ENCODE data around the gene BNC2. TPM values are rescaled to one million over a fixed set of nuclear protein-coding genes. Genes with fewer than 3 reads are reported as not detected.
"Not testable (repeated sequence)": the region's sequence is repeated elsewhere in the genome, so short reads cannot be mapped to it uniquely, and the experiment has no call there.

Gene BNC2
- total RNA-seq, 1 experiment from 2014 or later, result 2.9 TPM

GRCh38 chr9:16442622-16443021 is 427.8 kb downstream of the BNC2 start:
- Histone ChIP-seq H3K79me2 (ENCODE audit: low read depth) (no peaks in the 10 kb centered on the region), H4K20me1 (ENCODE audit: insufficient read depth) (no peaks in the 10 kb centered on the region), H2AFZ (0 out of 2 replicates have a peak overlapping the region, but pooled peaks have one; percentile 58), H3K27ac (peak overlapping the region; percentile 66), H3K4me1 (replicated peaks; ENCODE audit: insufficient read depth) (peaks cover 27% of the 10 kb centered on the region), H3K27me3 (ENCODE audit: insufficient read depth, low read depth) (no peaks in the 10 kb centered on the region), H3K9me3 (ENCODE audit: insufficient read depth, low read depth) (0 out of 2 replicates have a peak, but pooled peaks cover 3% of the 10 kb centered on the region), H3K4me2 (peak overlapping the region; percentile 64), H3F3A (ENCODE audit: insufficient read depth, low read depth) (no peaks in the 10 kb centered on the region; the same call in 1 of the 2 replicates), H3K36me3 (ENCODE audit: low read depth) (no peaks in the 10 kb centered on the region), H3K9me2 (ENCODE audit: insufficient read depth) (no peaks in the 10 kb centered on the region), H3K4me3 (0 out of 2 replicates have a peak overlapping the region, but pooled peaks have one; percentile 15)
- intact Hi-C loops (cut with micrococcal nuclease; ENCODE audit: unreplicated experiment), result no loop called here
- POLR2A ChIA-PET (ENCODE audit: unreplicated experiment), result interaction anchor here (0.7 kb wide), 1 partner anchor 17 kb away, joined by 23 read pairs; no protein-coding TSS in a partner anchor
- BruUV-seq (replicated peaks), result no TSS peak
- peak; percentile 60 to 76 for DNase-seq
- CTCF ChIA-PET, result no interaction called here
- TF ChIP-seq EZH2 (IDR thresholded peaks at IDR 0.05; ENCODE audit: low read depth), result no peak
- TF ChIP-seq CTCF (conservative IDR thresholded peaks at IDR 0.05), result no peak

DNA sequence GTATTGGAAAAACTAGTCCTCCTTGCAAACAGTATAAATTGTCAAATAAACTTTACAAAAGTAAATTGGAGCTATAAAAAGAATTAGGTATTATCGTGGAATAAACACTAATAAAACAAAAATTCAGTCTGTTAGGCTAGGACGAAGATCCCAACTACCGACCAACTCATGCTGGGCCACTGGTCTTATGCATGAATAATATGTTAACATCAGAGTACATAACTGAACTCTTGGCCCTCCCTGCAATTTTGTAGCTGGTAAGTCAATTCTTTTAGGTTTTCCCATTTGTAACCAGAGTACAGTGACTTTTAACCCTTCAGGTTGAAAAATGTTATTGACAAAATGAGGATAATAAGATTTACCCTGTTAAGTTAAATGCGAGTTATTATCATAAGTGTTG is 428.7 kb downstream of the BNC2 start:
- intact Hi-C loops (cut with micrococcal nuclease; ENCODE audit: unreplicated experiment), result no loop called here
- CTCF ChIA-PET, result no interaction called here
- DNase-seq, result no peak
- Histone ChIP-seq H2AFZ (no peak overlapping the region), H3K9me2 (ENCODE audit: insufficient read depth) (no peaks in the 10 kb centered on the region), H3F3A (ENCODE audit: insufficient read depth, low read depth) (no peaks in the 10 kb centered on the region; the same call in 1 of the 2 replicates), H3K9me3 (ENCODE audit: insufficient read depth, low read depth) (0 out of 2 replicates have a peak, but pooled peaks cover 3% of the 10 kb centered on the region), H3K36me3 (ENCODE audit: low read depth) (no peaks in the 10 kb centered on the region), H3K27ac (peak overlapping the region; percentile 66), H3K4me2 (no peak overlapping the region), H3K79me2 (ENCODE audit: low read depth) (no peaks in the 10 kb centered on the region), H3K27me3 (ENCODE audit: insufficient read depth, low read depth) (no peaks in the 10 kb centered on the region), H3K4me3 (no peak overlapping the region), H4K20me1 (ENCODE audit: insufficient read depth) (no peaks in the 10 kb centered on the region), H3K4me1 (replicated peaks; ENCODE audit: insufficient read depth) (peaks cover 27% of the 10 kb centered on the region)
- POLR2A ChIA-PET (ENCODE audit: unreplicated experiment), result no interaction called here
- TF ChIP-seq CTCF (conservative IDR thresholded peaks at IDR 0.05), result no peak
- no peak for TF ChIP-seq EZH2 (IDR thresholded peaks at IDR 0.05; ENCODE audit: low read depth)
- no TSS peak for BruUV-seq (replicated peaks)

DNA sequence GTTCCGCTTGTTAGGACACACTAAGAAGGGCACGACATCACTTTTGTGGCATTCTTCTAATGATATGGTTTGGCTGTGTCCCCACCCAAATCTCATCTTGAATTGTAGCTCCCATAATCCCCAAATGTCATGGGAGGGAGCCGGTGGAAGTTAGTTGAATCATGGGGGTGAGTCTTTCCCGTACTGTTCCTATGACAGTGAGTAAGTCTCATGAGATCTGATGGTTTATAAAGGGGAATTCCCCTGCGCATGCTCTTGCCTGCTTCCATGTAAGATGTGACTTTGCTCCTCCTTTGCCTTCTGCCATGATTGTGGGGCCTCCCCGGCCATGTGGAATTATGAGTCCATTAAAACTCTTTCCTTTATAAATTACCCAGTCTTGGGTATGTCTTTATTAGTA is 431.6 kb downstream of the BNC2 start:
- BruUV-seq (replicated peaks); H3K4me2 ChIP-seq; H3K9me2 ChIP-seq (ENCODE audit: insufficient read depth); DNase-seq; H4K20me1 ChIP-seq (ENCODE audit: insufficient read depth); H3K27me3 ChIP-seq (ENCODE audit: insufficient read depth, low read depth); POLR2A ChIA-PET (ENCODE audit: unreplicated experiment); CTCF ChIA-PET; H3F3A ChIP-seq (ENCODE audit: insufficient read depth, low read depth); H3K36me3 ChIP-seq (ENCODE audit: low read depth); H2AFZ ChIP-seq; H3K9me3 ChIP-seq (ENCODE audit: insufficient read depth, low read depth); H3K79me2 ChIP-seq (ENCODE audit: low read depth); H3K4me3 ChIP-seq; intact Hi-C loops (cut with micrococcal nuclease; ENCODE audit: unreplicated experiment); H3K27ac ChIP-seq: not testable (repeated sequence)
- peaks cover 21% of the 10 kb centered on the region for H3K4me1 ChIP-seq (replicated peaks; ENCODE audit: insufficient read depth)

- intact Hi-C loops (cut with micrococcal nuclease; ENCODE audit: unreplicated experiment), result no loop called here
- no peak overlapping the region for H3K4me2 ChIP-seq
Observed at GRCh38 chr9:16436545-16436944, 433.9 kb downstream of the BNC2 start.

More at GRCh38 chr9:16436545-16436944, 433.9 kb downstream of the BNC2 start:
- BruUV-seq (replicated peaks), result no TSS peak
- H3K27me3 ChIP-seq (ENCODE audit: insufficient read depth, low read depth), result no peaks in the 10 kb centered on the region
- no peak for DNase-seq
- no peaks in the 10 kb centered on the region for H3K9me2 ChIP-seq (ENCODE audit: insufficient read depth)
- no peaks in the 10 kb centered on the region for H3F3A ChIP-seq (ENCODE audit: insufficient read depth, low read depth)
- TF ChIP-seq EZH2 (IDR thresholded peaks at IDR 0.05; ENCODE audit: low read depth) (no peak), CTCF (conservative IDR thresholded peaks at IDR 0.05) (no peak)
- H3K9me3 ChIP-seq (ENCODE audit: insufficient read depth, low read depth), result no peaks in the 10 kb centered on the region
- H3K4me1 ChIP-seq (replicated peaks; ENCODE audit: insufficient read depth), result peaks cover under 1% of the 10 kb centered on the region; the same call in 1 of the 2 replicates
- no peak overlapping the region for H2AFZ ChIP-seq
- POLR2A ChIA-PET (ENCODE audit: unreplicated experiment), result no interaction called here
- H4K20me1 ChIP-seq (ENCODE audit: insufficient read depth), result no peaks in the 10 kb centered on the region
- H3K79me2 ChIP-seq (ENCODE audit: low read depth), result no peaks in the 10 kb centered on the region
- no peaks in the 10 kb centered on the region for H3K36me3 ChIP-seq (ENCODE audit: low read depth)
- H3K4me3 ChIP-seq, result no peak overlapping the region
- H3K27ac ChIP-seq, result no peak overlapping the region
- CTCF ChIA-PET, result no interaction called here

Measured in PC-9 (cell line).